ENCODE measurements around the gene PSMB2. TPM values are rescaled to one million over a fixed set of nuclear protein-coding genes. Genes with fewer than 3 reads are reported as not detected.
A peak's percentile ranks its signal among the peaks of the same experiment; 100 is the strongest.
"Not testable (repeated sequence)": the region's sequence is repeated elsewhere in the genome, so short reads cannot be mapped to it uniquely, and the experiment has no call there.

Gene PSMB2
- polyA plus RNA-seq (ENCODE audit: insufficient read length in 10 of 10), result 10 to 100 TPM; 52.9 to 68.0 (median 59.8) TPM
- long read RNA-seq, donor 1, transcript PSMB2-201 (6 exons, 2,701 nt), result major isoform, 40 of 40 reads
- long read RNA-seq, donor 1, partial matches to known transcripts, result 0 of 40 reads
- long read RNA-seq, donor 1, other reads (novel, unspliced or antisense), result 0 of 40 reads
- long read RNA-seq, donor 2, transcript PSMB2-201 (6 exons, 2,701 nt), result major isoform, 32 of 32 reads
- long read RNA-seq, donor 2, partial matches to known transcripts, result 0 of 32 reads
- long read RNA-seq, donor 2, other reads (novel, unspliced or antisense), result 0 of 32 reads
- long read RNA-seq, donor 3, result 0 reads
- long read RNA-seq, donor 4, transcript PSMB2-201 (6 exons, 2,701 nt), result major isoform, 34 of 34 reads
- long read RNA-seq, donor 4, partial matches to known transcripts, result 0 of 34 reads
- long read RNA-seq, donor 4, other reads (novel, unspliced or antisense), result 0 of 34 reads
- long read RNA-seq, donor 5, transcript PSMB2-201 (6 exons, 2,701 nt), result major isoform, 48 of 59 reads
- long read RNA-seq, donor 5, partial matches to known transcripts, result 11 of 59 reads
- long read RNA-seq, donor 5, other reads (novel, unspliced or antisense), result 0 of 59 reads
- long read RNA-seq, donor 6, transcript PSMB2-201 (6 exons, 2,701 nt), result major isoform, 48 of 48 reads
- long read RNA-seq, donor 6, partial matches to known transcripts, result 0 of 48 reads
- long read RNA-seq, donor 6, other reads (novel, unspliced or antisense), result 0 of 48 reads
- long read RNA-seq, donor 7, transcript PSMB2-201 (6 exons, 2,701 nt), result major isoform, 32 of 32 reads
- long read RNA-seq, donor 7, partial matches to known transcripts, result 0 of 32 reads
- long read RNA-seq, donor 7, other reads (novel, unspliced or antisense), result 0 of 32 reads
- long read RNA-seq, donor 8, transcript PSMB2-201 (6 exons, 2,701 nt), result major isoform, 22 of 22 reads
- long read RNA-seq, donor 8, partial matches to known transcripts, result 0 of 22 reads
- long read RNA-seq, donor 8, other reads (novel, unspliced or antisense), result 0 of 22 reads
- long read RNA-seq, donor 9, transcript PSMB2-201 (6 exons, 2,701 nt), result major isoform, 7 of 7 reads
- long read RNA-seq, donor 9, partial matches to known transcripts, result 0 of 7 reads
- long read RNA-seq, donor 9, other reads (novel, unspliced or antisense), result 0 of 7 reads

DNA sequence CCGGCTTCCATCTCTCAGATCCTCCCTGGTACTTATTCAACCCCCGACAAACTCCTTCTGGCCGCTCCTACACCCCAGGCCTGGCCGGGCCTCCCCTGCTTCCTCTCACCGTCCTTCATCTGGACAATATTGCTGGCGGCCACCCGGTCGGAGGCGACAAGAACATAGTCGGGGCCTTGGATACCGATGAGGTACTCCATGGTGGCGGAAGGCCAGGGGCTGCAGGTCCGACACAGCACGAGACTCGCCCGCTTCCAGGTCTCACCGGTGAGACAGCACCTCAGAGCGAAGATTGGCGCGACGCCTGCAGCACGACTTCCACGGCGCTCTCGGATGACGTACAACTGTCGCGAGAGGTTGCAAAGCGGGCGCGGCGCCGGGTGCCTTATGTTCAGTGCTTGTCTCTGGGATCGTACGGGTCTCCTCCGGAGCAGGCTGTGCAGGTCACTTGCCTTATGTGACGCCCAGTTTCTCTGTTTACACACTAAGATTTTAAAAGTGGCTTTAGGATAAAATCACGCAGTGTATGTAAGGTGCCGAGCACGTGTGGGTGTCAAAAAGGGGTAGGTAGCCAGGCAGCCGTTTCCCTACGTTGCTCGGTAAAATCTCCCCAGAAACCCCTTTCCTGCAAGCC is at the start of gene PSMB2:
Gene PSMB2, minus strand, starts transcription at position 294 of the 634 bp plus-strand sequence. Its CDS starts 94 bp downstream, at position 200.
- peak; percentile 96 to 98 (median 98) for DNase-seq

DNA sequence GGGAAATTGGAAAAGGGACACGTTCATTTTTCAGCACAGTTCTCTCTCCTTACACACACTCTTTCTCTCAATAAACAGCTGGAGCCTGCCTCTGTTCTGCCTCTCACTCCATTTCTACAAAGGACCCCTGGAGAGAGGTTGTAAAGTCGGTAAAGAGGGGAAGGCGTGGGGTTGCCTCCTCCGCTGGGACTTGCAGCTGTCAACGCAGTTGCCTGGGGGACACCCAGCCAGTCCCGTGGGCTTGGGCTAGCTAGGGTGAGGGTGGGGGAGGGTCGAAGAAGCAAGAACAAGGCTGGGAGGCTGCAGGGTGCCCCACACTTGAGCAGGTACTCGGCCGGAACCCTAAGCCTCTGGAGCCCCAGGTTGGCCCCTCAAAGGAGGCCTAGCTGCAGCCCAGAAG is 49.8 kb upstream of the PSMB2 start:
- DNase-seq, result no peak

DNA sequence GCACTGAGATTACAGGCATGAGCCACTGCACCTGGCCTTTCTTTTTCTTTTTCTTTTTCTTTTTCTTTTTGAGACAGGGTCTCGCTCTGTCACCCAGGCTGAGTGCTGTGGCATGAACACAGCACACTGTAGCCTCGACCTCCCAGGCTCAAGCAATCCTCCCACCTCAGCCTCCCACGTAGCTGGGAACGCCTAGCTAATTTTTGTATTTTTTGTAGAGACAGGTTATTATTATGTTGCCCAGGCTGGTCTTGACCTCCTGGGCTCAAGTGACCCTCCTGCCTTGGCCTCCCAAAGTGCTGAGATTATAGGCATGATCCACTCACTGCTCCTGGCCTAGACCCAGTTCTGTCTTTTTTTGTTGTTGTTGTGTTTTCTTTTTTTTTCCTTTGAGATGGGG is 48.8 kb upstream of the PSMB2 start:
- not testable (repeated sequence) for DNase-seq

DNA sequence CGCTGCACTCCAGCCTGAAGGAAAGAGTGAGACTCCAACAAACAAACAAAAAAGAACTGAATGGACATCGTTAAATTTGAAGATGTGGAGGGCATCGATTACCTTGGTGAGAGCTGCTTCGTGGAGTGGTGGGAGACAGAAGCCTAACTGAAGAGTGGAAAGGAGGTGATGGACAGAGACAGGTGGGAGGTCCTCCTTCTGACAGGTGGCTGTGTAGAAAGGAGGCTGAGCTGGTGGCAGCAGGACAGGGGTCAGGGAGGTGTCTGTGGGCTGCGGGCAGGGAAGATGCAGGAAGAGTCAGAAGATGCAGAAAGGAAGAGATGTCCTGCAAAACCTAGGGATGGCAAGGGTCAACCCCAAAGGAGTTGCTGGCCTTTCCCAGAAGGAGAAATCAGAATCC is 46.8 kb upstream of the PSMB2 start:
- no peak for DNase-seq

DNA sequence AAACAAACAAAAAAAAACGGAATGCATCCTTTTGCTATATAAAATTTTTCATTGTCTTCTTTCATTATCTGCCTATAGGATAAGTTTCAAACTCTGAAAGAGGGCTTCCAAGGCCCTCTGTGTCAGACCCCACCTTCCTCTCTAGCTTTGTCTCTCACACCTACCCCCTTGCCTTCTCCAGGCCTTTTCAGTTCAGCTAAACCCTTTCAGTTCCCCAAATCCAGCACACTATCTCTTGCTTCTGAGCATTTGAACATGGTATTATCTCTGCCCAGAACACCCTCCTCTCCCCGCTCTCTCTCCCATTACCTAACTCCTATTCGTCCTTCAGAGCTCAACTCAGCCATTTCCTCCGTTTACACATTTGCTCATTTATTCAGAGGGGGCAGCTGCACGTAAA is 41.7 kb upstream of the PSMB2 start:
- no peak for DNase-seq

DNA sequence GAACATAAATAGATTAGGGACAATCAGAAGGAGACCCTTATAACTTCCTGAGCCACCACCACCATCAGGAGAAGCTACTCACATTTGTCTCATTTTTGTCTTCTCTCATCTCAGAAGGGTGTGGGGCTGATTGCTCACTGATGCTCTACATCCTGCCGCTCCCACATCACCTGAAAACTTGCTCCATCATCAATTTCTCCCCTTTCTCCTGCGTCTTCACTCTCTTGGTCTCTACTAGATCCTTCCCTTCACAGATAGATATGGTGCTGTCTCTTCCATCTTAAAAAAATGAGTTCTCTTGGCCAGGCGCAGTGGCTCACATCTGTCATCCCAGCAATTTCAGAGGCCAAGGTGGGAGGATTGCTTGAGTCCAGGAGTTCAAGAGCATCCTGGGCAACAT is 38.9 kb upstream of the PSMB2 start:
- no peak for DNase-seq

DNA sequence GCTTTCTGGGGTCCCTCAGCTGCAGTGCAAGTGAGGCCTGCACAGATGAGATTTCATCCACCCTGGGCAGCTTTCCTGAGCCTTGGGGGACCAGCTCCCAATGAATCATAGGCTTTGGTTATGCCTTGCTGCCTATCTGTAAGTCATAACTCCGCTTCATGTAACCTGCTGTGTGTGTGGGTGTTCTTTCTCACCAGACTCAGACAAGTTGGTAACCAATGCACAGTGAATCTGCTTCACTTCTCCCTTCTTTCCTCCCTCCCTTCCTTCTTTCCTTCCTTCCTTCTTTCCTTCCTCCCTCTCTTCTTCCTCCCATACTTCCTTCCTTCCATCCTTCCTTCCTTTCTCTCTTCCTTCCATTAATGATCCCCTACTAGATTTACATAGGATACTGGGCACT is 34.4 kb upstream of the PSMB2 start:
- no peak for DNase-seq

DNA sequence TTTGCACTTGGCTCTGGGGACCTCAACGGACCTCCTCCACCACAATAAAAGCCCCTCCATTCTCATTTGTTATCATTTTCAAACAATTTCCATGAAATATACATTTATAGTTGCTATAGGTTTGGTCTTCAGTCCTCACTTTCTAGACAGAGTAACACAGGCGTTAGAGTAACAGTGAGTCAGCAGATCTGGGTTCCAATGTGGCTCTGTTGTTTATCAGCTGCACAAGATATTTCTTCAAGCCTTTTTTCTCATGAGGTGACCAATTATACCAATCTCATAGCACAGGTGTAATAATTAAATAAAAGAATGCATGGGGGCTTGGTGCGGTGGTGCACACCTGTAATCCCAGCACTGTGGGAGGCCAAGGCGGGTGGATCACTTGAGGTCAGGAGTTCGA is 32.8 kb upstream of the PSMB2 start:
- no peak for DNase-seq

DNA sequence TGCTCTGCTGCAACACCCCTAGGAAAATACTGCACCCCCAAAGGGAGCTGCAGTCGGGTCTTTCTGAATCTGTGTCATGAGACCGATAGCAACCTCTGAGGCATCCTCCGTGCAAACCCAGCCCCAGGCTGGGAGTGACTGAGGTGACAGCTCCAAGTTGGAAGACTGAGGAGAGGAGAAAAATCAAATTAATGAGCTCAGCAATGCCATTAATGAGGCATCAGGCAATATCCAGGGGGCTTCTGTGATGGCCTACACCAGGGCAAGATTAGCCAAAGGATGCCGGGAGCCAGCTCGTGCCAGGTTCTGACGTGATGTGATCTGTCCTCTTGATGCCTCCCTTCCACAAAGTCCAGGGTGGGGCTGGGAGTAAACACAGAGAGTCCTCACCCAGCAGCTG is 30.8 kb upstream of the PSMB2 start:
- DNase-seq, result no peak

DNA sequence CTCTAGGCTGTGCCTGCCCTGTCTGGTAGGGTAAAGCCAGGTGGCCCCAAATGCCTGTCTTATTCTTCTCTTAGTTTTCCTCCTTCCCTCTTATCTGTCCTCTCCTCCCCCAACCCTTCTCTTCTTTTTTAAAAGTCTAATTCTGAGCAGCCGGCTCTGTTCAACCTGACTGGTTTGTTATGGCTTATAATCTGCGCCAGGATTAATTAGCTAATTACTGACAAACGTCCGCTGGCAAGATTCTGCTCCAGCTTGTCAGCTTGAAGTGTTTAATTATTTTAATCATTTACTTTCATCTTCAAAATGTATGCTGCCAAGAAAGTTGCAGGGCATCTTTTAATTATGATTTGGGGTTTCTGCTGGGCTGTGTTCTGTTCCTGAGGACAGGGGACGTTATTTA is 27.2 kb upstream of the PSMB2 start:
- no peak for DNase-seq

DNA sequence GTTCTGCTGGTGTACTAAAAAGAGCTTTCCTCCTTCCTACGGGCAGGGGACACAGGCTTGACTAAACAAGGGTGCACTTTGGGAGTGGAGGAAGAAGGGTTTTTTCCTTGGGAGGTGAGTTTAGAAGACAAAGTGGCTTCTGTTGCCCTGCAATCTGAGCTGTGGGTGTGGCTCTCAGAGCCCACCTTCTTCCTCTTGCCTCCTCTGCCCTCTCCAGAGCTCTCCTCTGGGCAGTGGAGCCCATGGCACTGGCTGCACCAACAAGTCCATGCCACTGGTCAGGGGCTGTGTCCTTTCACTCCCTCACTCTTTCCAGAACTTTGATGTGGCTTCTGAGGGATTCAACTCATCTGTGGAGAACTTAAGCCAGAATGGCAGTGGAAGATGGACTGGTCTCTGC is 25.6 kb upstream of the PSMB2 start:
- DNase-seq, result no peak

DNA sequence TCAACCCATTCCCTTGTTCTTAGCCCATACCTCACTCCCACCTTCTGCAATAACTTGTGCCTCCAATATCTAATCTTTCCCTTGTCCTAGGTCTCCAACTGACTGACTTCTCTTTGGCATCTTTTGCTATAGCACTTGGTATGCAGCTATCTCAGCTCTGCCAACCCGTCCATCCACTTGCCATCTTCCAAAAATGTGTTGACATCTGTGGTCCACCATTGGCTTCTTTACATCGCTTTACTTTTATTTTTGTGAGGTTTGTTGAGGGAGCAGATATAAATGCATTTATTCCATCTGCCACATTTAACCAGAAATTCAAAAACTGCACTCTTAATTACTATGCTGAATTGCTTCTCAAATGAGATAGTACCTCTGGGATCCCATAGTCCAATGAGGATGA is 24.9 kb upstream of the PSMB2 start:
- no peak for DNase-seq

DNA sequence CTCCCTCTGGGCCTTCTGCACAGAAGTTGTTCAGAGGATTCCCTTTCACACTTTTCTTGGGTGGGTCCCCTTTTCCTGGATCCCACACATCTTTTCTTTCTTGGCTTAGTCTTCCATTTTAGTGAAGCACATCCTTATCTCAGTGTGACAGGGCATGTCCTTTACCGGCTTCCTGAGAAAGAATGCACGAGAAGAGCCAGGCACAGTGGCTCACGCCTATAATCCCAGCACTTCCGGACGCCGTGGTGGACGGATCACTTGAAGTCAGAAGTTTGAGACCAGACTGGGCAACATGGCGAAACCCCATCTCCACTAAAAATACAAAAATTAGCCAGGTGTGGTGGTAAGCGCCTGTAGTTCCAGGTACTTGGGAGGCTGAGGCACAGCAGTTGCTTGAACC is 22.1 kb upstream of the PSMB2 start:
- no peak for DNase-seq

DNA sequence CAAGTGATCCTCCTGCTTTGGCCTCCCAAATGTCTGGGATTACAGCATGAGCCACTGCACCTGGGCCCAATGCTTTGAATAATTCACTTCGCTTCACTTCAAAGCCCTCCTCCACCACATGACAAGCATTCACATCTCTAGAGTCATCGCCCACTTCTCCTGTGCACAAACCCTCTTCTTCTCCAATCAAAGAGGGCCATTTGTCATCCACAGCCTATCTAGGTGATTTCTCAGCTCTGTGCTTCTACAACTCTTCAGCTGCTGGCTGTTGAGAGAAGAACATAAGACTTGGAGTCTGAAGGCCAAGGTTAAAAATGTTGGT is 20.1 kb upstream of the PSMB2 start:
- DNase-seq, result no peak

DNA sequence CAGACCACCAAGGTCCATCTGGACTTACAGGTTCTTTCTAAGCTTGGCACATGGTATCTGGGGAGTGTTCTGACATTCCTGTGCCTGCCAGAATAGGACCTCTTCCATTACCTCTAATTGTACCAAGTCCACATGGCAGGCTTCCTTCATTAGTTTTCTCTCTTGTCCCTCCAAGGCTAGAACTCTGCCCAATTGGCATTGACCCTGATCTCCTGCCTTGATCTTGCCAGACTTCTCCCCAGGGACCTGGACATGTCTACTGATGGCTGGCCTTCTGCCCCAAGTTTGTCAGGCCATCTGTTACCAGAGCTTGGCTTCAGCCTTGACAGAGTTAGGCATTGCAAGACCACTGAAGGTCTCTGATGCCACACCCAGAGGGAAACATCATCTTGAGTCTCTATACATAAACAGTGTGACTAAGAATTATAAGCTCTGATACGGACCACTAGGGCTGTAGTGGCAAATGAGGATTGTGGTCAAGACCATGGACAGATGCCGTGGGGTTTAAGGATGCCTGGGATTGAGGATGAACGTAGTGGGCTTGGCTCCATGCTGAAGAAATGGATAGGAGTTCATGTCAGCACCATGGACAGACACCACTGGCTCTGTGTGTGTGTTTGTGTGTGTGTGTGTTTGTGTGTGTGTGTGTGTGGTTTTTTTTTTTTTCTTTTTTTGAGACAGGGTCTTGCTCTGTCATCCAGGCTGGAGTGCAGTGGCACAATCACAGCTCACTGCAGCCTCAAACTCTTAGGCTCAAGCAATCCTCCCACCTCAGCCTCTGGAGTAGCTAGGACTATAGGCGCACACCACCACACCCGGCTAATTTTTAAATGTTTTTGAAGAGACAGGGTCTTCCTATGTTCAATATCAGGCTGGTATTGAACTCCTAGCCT is 19.5 kb upstream of the PSMB2 start:
- peak; percentile 11 to 43 (median 30) for DNase-seq

DNA sequence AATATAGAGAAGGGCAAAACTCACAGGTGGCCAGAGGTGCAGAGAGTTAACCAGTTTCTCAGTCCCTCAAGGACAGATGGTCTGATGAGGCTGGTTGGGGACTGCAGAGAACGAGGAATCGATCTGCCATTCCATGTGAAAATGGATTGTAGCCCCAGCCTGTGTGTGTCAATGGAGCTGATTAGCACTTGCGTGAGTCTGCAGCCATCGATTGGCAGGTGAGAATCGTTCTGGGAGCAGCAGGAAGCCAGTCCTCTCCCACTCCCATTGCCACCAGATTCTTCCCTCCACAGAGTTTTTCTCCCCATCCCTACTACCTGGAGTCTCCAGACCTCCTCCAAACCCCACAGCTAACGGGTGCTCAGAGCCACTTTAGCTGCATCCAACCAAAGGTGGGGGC is 18.3 kb upstream of the PSMB2 start:
- DNase-seq, result no peak

DNA sequence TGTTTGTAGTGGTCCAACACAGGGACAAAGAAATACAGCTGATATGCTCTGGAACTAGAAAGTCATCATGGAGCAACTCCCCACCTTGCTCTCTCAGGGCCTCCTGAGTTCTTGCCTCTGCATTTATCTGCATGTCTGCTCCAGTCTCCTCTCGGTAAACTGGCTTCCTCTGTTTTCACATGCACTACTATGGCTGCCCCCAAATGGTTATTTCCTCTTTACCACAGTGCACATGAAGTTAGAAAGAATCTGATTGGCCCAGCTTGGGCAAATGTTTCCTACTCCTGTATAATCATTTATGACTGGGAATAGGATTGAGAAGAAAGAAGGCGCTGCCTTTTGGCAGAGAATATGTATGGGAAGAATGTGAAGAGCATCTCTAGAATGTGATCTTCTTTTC is 16.5 kb upstream of the PSMB2 start:
- no peak for DNase-seq

DNA sequence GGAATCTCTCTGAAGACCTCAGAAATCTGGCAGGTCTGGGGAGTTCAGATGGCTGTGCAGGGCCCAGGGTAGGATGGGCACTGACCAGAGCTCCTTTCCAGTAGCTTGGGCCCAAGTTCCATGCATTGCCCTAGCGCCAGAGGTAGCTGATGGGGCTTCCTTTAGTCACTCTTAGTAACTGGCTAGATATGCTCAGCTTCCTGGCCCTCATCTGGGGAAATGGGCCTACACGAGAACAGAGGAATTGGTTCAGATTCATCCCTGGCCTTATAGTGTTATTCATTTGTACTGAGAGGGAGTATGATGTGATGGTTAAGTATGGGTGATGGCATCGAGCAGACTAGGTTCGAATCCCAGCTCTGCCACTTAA is 15.5 kb upstream of the PSMB2 start:
- no peak for DNase-seq

DNA sequence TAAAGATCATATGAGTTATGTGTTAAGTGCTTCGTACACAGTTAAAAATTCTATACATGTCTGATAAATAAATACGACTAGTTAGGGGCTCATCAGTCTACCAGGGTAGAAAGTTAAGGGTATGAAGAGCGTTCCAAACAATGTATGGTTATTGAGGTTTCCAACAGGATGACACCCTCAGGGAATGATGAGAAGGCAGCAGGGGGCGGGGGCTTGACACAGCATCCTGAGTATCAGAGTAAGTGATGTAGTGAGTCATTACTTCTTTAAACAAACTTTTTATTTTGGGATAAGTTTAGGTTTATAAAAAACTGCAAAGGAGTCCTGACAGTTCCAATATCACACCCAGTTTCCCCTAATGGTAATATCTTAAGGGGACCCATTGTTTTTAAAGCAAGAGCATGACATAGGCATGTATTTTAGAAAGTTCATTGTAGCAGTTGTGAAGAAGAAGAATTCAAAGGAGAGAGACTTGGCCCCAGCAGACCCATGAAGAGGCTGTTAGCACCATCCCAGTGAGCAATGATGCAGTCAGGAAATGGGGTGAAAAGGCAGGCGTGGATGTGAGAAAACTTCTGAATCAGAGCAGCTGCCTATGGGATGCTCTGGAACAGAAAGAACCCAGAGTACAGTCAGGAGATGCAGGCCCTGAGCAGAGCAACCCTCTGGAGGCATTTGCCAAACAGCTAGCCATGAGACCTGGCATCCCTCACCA is 15.0 kb upstream of the PSMB2 start:
- DNase-seq, result no peak

DNA sequence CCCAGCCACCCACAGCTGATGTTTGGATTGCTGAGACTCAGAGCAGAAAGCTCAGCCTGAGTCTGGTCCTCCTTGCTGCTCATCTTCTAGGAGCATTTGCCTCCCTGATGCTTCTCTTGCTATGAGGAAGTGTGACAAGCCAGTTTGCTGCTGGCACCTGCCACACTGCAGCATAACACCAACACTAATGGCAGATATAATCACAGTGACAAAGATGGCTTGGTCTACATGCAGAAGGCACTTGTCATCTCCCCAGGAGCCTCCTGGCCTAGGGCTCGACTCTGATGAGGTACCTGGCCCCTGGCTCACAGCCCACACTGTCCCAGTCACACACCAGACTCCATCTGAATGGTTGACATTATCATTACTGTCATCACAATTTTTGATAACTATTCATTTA is 13.9 kb upstream of the PSMB2 start:
- no peak for DNase-seq

All from muscle of back (tissue), 13 donors.